ENCODE data around the gene IFNLR1. TPM values are rescaled to one million over a fixed set of nuclear protein-coding genes. Genes with fewer than 3 reads are reported as not detected.

IFNLR1 gene
- total RNA-seq, 1 experiment from 2014 or later: 9.6 TPM

GRCh38 chr1:24152631-24153494, 34.2 kb downstream of the IFNLR1 start:
- DNase-seq: peak; percentile 33

More at GRCh38 chr1:24152631-24153494, 34.2 kb downstream of the IFNLR1 start:
- no peak overlapping the region for H4K91ac ChIP-seq (ENCODE audit: insufficient read length, low read depth, low read length)
- H3K27me3 ChIP-seq (ENCODE audit: insufficient read depth, low read length): no peaks in the 10 kb centered on the region
- no peak overlapping the region for H4K8ac ChIP-seq (replicated peaks; ENCODE audit: insufficient read length, low read depth, low read length)
- no peak overlapping the region for H2BK12ac ChIP-seq (ENCODE audit: insufficient read length, low read depth, low read length)
- H3K9ac ChIP-seq (ENCODE audit: extremely low read depth, insufficient read length, low read length): no peak overlapping the region
- H3K9me3 ChIP-seq (ENCODE audit: control insufficient read depth, low read depth, low read length): no peaks in the 10 kb centered on the region
- H3K79me1 ChIP-seq (ENCODE audit: insufficient read depth, low read depth, low read length, poor library complexity, severe bottlenecking): no peaks in the 10 kb centered on the region
- no peak overlapping the region for H2BK15ac ChIP-seq (ENCODE audit: low read depth, low read length)
- Mint-ChIP-seq H3K9me3 (no peaks in the 10 kb centered on the region; a peak in 1 of 5 replicates), H3K27ac (peak overlapping the region; percentile 90 to 98 (median 98); a peak in 4 of 7 replicates), H3K4me1 (peaks cover 46 to 51% of the 10 kb centered on the region in 2 experiments), H3K36me3 (ENCODE audit: insufficient read depth in 1 of 3, low read depth in 3 of 3) (peaks cover 5 to 18% (median 17%) of the 10 kb centered on the region in 3 experiments; a peak in 6 of 7 replicates), H3K27me3 (ENCODE audit: low read depth) (no peaks in the 10 kb centered on the region; the same call in 1 of the 2 replicates), H3K4me3 (peak overlapping the region in 1 of 2 experiments; percentile 62; a peak in 2 of 5 replicates)
- H2AK5ac ChIP-seq (ENCODE audit: insufficient read length, low read length): no peak overlapping the region
- WGBS (ENCODE audit: extremely low coverage, insufficient read length, low lambda C conversion rate): no CpG with 5 or more reads among the region's 10 CpGs
- TF ChIP-seq, protein P1, sequence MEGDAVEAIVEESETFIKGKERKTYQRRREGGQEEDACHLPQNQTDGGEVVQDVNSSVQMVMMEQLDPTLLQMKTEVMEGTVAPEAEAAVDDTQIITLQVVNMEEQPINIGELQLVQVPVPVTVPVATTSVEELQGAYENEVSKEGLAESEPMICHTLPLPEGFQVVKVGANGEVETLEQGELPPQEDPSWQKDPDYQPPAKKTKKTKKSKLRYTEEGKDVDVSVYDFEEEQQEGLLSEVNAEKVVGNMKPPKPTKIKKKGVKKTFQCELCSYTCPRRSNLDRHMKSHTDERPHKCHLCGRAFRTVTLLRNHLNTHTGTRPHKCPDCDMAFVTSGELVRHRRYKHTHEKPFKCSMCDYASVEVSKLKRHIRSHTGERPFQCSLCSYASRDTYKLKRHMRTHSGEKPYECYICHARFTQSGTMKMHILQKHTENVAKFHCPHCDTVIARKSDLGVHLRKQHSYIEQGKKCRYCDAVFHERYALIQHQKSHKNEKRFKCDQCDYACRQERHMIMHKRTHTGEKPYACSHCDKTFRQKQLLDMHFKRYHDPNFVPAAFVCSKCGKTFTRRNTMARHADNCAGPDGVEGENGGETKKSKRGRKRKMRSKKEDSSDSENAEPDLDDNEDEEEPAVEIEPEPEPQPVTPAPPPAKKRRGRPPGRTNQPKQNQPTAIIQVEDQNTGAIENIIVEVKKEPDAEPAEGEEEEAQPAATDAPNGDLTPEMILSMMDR (conservative IDR thresholded peaks at IDR 0.05): no peak
- H3T11ph ChIP-seq (ENCODE audit: low read length): no peak overlapping the region
- no peaks in the 10 kb centered on the region for H3K79me2 ChIP-seq (ENCODE audit: insufficient read depth, low read length)
- H4K5ac ChIP-seq (ENCODE audit: insufficient read length, low read depth, low read length): no peak overlapping the region
- H3K4me1 ChIP-seq (ENCODE audit: insufficient read depth, low read length): no peaks in the 10 kb centered on the region; the same call in 1 of the 2 replicates
- peak overlapping the region; percentile 74 for H2BK120ac ChIP-seq (ENCODE audit: low read depth, low read length, poor library complexity, severe bottlenecking)
- no peak overlapping the region for H2BK20ac ChIP-seq (ENCODE audit: low read depth, low read length, poor library complexity, severe bottlenecking)
- peak overlapping the region; percentile 59; the same call in 1 of the 2 replicates for H3K14ac ChIP-seq (ENCODE audit: insufficient read depth, low read length)
- H3K27ac ChIP-seq (ENCODE audit: insufficient read length, low read depth, low read length): no peak overlapping the region
- H3K4me2 ChIP-seq (ENCODE audit: insufficient read depth, insufficient read length, low read length): no peak overlapping the region
- no peaks in the 10 kb centered on the region for H4K20me1 ChIP-seq (ENCODE audit: control insufficient read depth, insufficient read depth, insufficient read length)
- peaks cover 5% of the 10 kb centered on the region for H3K23me2 ChIP-seq (ENCODE audit: insufficient read length, low read depth, low read length, poor library complexity, severe bottlenecking)
- no peak overlapping the region for H2AFZ ChIP-seq (ENCODE audit: low read length)
- H3K18ac ChIP-seq (ENCODE audit: insufficient read length, low read depth, low read length): peak overlapping the region; percentile 75
- H2BK5ac ChIP-seq (ENCODE audit: insufficient read length, low read length): no peak overlapping the region
- no peak overlapping the region; the same call in 1 of the 2 replicates for H3K4ac ChIP-seq (ENCODE audit: low read depth, low read length)
- no peak overlapping the region for H3K56ac ChIP-seq (ENCODE audit: insufficient read length, low read depth, low read length)
- no peak overlapping the region for H3K23ac ChIP-seq (ENCODE audit: insufficient read length, low read depth, low read length)

All from H9 (cell line).